DND-41 (cell line): Measurements from ENCODE around the gene PHACTR3.

Experiments
- ATAC-seq: fragments of 200-7000 bp; cut with Tn5 transposase; 3 replicates; pipeline ENCODE4 v1.9.1; 2021; ENCODE audit warnings: low read depth; ENCODE audit not compliant: insufficient read depth
- DNase-seq: peaks from one replicate; pipeline ENCODE4 v3.0.0-alpha.2; 2020
- H2AFZ ChIP-seq: 2 replicates; pipeline ENCODE4 v1.6.0; 2012; ENCODE audit warnings: low read depth, low read length
- H3K27ac ChIP-seq: 2 replicates; pipeline ENCODE4 v1.5.1; 2012; ENCODE audit warnings: low read length, inconsistent platforms
- H3K27me3 ChIP-seq: fragments of 200-600 bp; sonication (generic); 2 replicates; pipeline ENCODE4 v1.6.0; 2012; ENCODE audit warnings: low read length, mild to moderate bottlenecking, inconsistent platforms; ENCODE audit not compliant: insufficient read depth, poor library complexity
- H3K36me3 ChIP-seq: 2 replicates; pipeline ENCODE4 v1.5.1; 2012; ENCODE audit warnings: low read length, inconsistent platforms; ENCODE audit not compliant: insufficient read depth
- H3K4me1 ChIP-seq: 2 replicates; pipeline ENCODE4 v1.5.1; 2012; ENCODE audit warnings: mild to moderate bottlenecking, low read length; ENCODE audit not compliant: insufficient read depth
- H3K4me2 ChIP-seq: 2 replicates; pipeline ENCODE4 v1.6.0; 2012; ENCODE audit warnings: mild to moderate bottlenecking, moderate library complexity, low read length, inconsistent platforms; ENCODE audit not compliant: insufficient read depth
- H3K4me3 ChIP-seq, 2 experiments: fragments of 200-600 bp in 1 of 2; shearing (Covaris generic) in 1 of 2; 2 replicates each; pipeline ENCODE4 v1.5.1; 2012 to 2016; ENCODE audit warnings: inconsistent platforms in 2 of 2, low read length in 2 of 2, mild to moderate bottlenecking in 2 of 2, low read depth in 1 of 2, moderate library complexity in 1 of 2
- H3K79me2 ChIP-seq: 2 replicates; pipeline ENCODE4 v1.6.0; 2012; ENCODE audit warnings: low read length, inconsistent platforms; ENCODE audit not compliant: insufficient read depth
- H3K9ac ChIP-seq: 2 replicates; pipeline ENCODE4 v1.6.0; 2012; ENCODE audit warnings: low read depth, mild to moderate bottlenecking, inconsistent platforms, low read length, moderate library complexity
- H3K9me3 ChIP-seq: 2 replicates; pipeline ENCODE4 v1.5.1; 2012; ENCODE audit warnings: low read length, moderate library complexity, mild to moderate bottlenecking, inconsistent platforms; ENCODE audit not compliant: insufficient read depth, severe bottlenecking
- H4K20me1 ChIP-seq: 2 replicates; pipeline ENCODE4 v1.6.0; 2012; ENCODE audit warnings: low read length; ENCODE audit not compliant: insufficient read depth
- CTCF ChIP-seq: IDR thresholded peaks from 2 replicates; pipeline ENCODE4 v1.5.1; 2012; ENCODE audit warnings: borderline replicate concordance, low read length, moderate library complexity, mild to moderate bottlenecking; ENCODE audit not compliant: poor library complexity, severe bottlenecking; ENCODE audit errors: extremely low read depth
- EZH2 ChIP-seq: IDR thresholded peaks from 3 replicates; pipeline ENCODE4 v1.6.1; 2012; ENCODE audit warnings: borderline replicate concordance, low read depth, mild to moderate bottlenecking, moderate library complexity, low read length, inconsistent platforms; ENCODE audit not compliant: severe bottlenecking

PHACTR3 gene

GRCh38 chr20:59584278-59584925, 19.9 kb upstream of the PHACTR3 start:
- Histone ChIP-seq H3K27me3 (peaks cover 13% of the 10 kb centered on the region), H3K36me3 (no peaks in the 10 kb centered on the region), H4K20me1 (0 out of 2 replicates have a peak, but pooled peaks cover 2% of the 10 kb centered on the region), H3K9me3 (no peaks in the 10 kb centered on the region), H2AFZ (no peak overlapping the region), H3K79me2 (no peaks in the 10 kb centered on the region), H3K4me2 (no peak overlapping the region), H3K27ac (no peak overlapping the region), H3K4me3 (no peak overlapping the region), H3K9ac (no peak overlapping the region), H3K4me1 (no peaks in the 10 kb centered on the region)
- no peak for DNase-seq
- no peak for ATAC-seq
- TF ChIP-seq EZH2 (no peak), CTCF (no peak)

- H4K20me1 ChIP-seq, result 0 out of 2 replicates have a peak, but pooled peaks cover 5% of the 10 kb centered on the region
- TF ChIP-seq CTCF (no peak), EZH2 (no peak)
- H3K4me2 ChIP-seq, result no peak overlapping the region
- no peak overlapping the region for H3K4me3 ChIP-seq
- H3K4me1 ChIP-seq, result no peaks in the 10 kb centered on the region
- ATAC-seq (no peak), DNase-seq (no peak)
- no peak overlapping the region for H3K27ac ChIP-seq
- H3K9me3 ChIP-seq, result no peaks in the 10 kb centered on the region
- H3K36me3 ChIP-seq, result no peaks in the 10 kb centered on the region
- no peaks in the 10 kb centered on the region for H3K79me2 ChIP-seq
- no peak overlapping the region for H3K9ac ChIP-seq
- no peak overlapping the region for H2AFZ ChIP-seq
- peaks cover 7% of the 10 kb centered on the region for H3K27me3 ChIP-seq
Observed at GRCh38 chr20:59585714-59586409, 18.5 kb upstream of the PHACTR3 start.

- no peaks in the 10 kb centered on the region for H3K79me2 ChIP-seq
- no peaks in the 10 kb centered on the region for H3K36me3 ChIP-seq
- H3K27me3 ChIP-seq, result peaks cover 7% of the 10 kb centered on the region
- no peak overlapping the region for H3K4me3 ChIP-seq
- no peaks in the 10 kb centered on the region for H3K9me3 ChIP-seq
- H3K4me1 ChIP-seq, result no peaks in the 10 kb centered on the region
- ATAC-seq (no peak), DNase-seq (no peak)
- H3K27ac ChIP-seq, result no peak overlapping the region
- TF ChIP-seq EZH2, result no peak
- TF ChIP-seq CTCF, result no peak
- H3K4me2 ChIP-seq, result no peak overlapping the region
- H4K20me1 ChIP-seq, result 0 out of 2 replicates have a peak, but pooled peaks cover 5% of the 10 kb centered on the region
- no peak overlapping the region for H3K9ac ChIP-seq
- H2AFZ ChIP-seq, result no peak overlapping the region
Observed at GRCh38 chr20:59586613-59587012, 17.7 kb upstream of the PHACTR3 start.
